ENCODE data around the gene MDN1. TPM values are rescaled to one million over a fixed set of nuclear protein-coding genes. Genes with fewer than 3 reads are reported as not detected.
"Not testable (repeated sequence)": the region's sequence is repeated elsewhere in the genome, so short reads cannot be mapped to it uniquely, and the experiment has no call there.

The MDN1 gene
- total RNA-seq, 1 donor = 21.4 TPM

DNA sequence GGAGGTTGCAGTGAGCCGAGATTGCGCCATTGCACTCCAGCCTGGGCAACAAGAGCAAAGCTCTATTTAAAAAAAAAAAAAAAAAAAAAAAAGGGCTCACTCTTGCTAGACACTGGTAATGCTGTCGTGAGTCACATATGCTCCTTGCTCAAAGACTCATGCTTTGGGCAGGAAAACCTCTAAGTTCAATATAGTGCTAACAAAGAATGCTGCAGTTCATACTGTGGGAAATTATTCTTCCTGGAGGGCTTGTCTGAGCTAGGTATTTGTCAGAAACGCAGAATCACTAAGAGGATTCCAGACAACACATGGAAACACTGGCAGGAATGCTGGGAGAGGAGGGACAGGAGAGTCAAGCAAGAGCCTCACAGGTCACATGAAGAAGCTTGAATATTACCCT is 178.8 kb downstream of the MDN1 start:
- TF ChIP-seq, protein P1, sequence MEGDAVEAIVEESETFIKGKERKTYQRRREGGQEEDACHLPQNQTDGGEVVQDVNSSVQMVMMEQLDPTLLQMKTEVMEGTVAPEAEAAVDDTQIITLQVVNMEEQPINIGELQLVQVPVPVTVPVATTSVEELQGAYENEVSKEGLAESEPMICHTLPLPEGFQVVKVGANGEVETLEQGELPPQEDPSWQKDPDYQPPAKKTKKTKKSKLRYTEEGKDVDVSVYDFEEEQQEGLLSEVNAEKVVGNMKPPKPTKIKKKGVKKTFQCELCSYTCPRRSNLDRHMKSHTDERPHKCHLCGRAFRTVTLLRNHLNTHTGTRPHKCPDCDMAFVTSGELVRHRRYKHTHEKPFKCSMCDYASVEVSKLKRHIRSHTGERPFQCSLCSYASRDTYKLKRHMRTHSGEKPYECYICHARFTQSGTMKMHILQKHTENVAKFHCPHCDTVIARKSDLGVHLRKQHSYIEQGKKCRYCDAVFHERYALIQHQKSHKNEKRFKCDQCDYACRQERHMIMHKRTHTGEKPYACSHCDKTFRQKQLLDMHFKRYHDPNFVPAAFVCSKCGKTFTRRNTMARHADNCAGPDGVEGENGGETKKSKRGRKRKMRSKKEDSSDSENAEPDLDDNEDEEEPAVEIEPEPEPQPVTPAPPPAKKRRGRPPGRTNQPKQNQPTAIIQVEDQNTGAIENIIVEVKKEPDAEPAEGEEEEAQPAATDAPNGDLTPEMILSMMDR (IDR thresholded peaks at IDR 0.05; ENCODE audit: extremely low read depth, low read depth, low read length) = no peak
- H3K27ac ChIP-seq (ENCODE audit: low read depth, low read length) = no peak overlapping the region
- H3K79me2 ChIP-seq (ENCODE audit: insufficient read depth, low read length) = peaks cover 16% of the 10 kb centered on the region
- no peak overlapping the region for H2AFZ ChIP-seq (ENCODE audit: low read length)
- no peak overlapping the region for H3K4me2 ChIP-seq (ENCODE audit: insufficient read depth, low read length)
- H3K4me1 ChIP-seq (ENCODE audit: insufficient read depth, low read length) = peaks cover 16% of the 10 kb centered on the region
- H3K36me3 ChIP-seq (ENCODE audit: insufficient read depth, low read length) = peaks cover 32% of the 10 kb centered on the region
- H3K4me3 ChIP-seq (ENCODE audit: insufficient read depth, low read length) = no peak overlapping the region
- H4K20me1 ChIP-seq (ENCODE audit: insufficient read depth, low read length) = no peaks in the 10 kb centered on the region
- no peaks in the 10 kb centered on the region for H3K9me3 ChIP-seq (ENCODE audit: low read depth, low read length)
- H3K27me3 ChIP-seq (ENCODE audit: insufficient read depth, low read length) = no peaks in the 10 kb centered on the region
- peak; percentile 76 for DNase-seq (ENCODE audit: insufficient read length, low spot score, missing footprints)

DNA sequence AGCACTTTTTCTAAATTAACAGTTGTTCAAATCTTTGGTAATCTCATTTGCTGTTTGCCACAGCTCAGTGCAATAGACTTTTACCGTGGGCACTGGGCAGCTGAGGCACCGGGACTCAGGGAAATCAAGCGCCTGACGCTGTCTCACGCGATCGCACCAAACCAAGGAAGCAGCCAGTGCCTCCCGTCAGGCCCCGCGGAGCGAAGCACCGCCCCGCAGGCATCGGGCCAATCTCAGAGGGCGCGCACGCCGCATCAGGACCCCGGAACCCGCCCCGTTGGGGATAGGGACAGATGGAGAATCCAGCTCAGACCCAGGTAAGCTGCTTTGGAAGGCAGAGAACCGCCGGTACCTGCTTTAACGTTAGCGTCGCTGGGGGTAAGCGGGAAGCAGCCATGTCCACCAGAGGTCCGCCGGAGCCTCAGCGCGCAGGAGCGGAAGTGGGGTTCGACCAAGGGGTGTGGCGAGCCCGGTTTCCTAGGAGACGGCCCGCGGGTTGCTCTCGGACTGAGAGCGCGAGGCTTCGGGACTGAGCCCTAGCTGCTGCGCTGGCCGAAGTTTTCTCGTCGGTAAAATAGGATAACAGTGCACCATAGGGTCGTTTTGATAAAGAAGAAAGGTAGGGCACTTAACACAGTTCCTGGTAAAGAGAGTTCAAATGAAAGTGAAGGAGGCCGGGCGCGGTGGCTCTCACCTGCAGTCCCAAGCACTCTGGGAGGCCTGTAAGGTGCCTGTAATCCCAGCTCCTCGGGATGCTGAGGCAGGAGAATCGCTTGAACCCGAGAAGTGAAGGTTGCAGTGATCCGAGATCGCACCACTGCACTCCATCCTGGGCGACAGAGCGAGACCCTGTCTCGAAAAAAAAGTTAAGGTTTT is 181.0 kb downstream of the MDN1 start, which contains the start of gene LYRM2:
Gene LYRM2 (minus strand): TSS at position 428 of the 876 bp plus-strand sequence. CDS start 31 bp downstream, at position 397.
- Histone ChIP-seq H2AFZ (ENCODE audit: low read length) (peak within 1 kb of the TSS; percentile 95), H3K36me3 (ENCODE audit: insufficient read depth, low read length) (peaks cover 19% of the 10 kb centered on the region), H3K4me1 (ENCODE audit: insufficient read depth, low read length) (peaks cover 16% of the 10 kb centered on the region), H4K20me1 (ENCODE audit: insufficient read depth, low read length) (no peaks in the 10 kb centered on the region), H3K27me3 (ENCODE audit: insufficient read depth, low read length) (no peaks in the 10 kb centered on the region), H3K27ac (ENCODE audit: low read depth, low read length) (peak within 1 kb of the TSS; percentile 86), H3K9me3 (ENCODE audit: low read depth, low read length) (no peaks in the 10 kb centered on the region), H3K79me2 (ENCODE audit: insufficient read depth, low read length) (peaks cover 16% of the 10 kb centered on the region), H3K4me2 (ENCODE audit: insufficient read depth, low read length) (peak within 1 kb of the TSS; percentile 92), H3K4me3 (ENCODE audit: insufficient read depth, low read length) (peak within 1 kb of the TSS; percentile 93)
- TF ChIP-seq, protein P1 (IDR thresholded peaks at IDR 0.05; ENCODE audit: extremely low read depth, low read depth, low read length) = no peak
- peak; percentile 96 for DNase-seq (ENCODE audit: insufficient read length, low spot score, missing footprints)

DNA sequence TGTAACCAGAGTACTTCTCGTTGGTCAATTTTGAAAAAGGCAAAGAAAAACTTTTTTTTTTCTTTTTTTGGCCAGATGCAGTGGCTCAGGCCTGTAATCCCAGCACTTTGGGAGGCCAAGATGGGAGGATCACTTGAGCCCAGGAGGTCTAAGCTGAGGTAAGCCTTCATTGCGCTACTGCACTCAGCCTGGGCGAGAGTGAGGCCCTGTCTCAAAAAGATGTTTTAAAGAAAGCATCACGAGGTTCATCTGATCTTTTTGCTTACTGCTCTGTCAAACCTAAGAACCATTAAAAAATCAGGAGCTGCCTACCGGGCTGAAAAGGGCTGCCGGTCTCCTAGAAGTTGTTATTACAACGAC is 181.7 kb downstream of the MDN1 start:
- Histone ChIP-seq H3K4me2 (ENCODE audit: insufficient read depth, low read length) (peak overlapping the region; percentile 92), H2AFZ (ENCODE audit: low read length) (peak overlapping the region; percentile 95), H3K27ac (ENCODE audit: low read depth, low read length) (peak overlapping the region; percentile 86), H3K4me3 (ENCODE audit: insufficient read depth, low read length) (peak overlapping the region; percentile 93), H3K27me3 (ENCODE audit: insufficient read depth, low read length) (no peaks in the 10 kb centered on the region), H4K20me1 (ENCODE audit: insufficient read depth, low read length) (no peaks in the 10 kb centered on the region), H3K36me3 (ENCODE audit: insufficient read depth, low read length) (peaks cover 15% of the 10 kb centered on the region), H3K79me2 (ENCODE audit: insufficient read depth, low read length) (peaks cover 16% of the 10 kb centered on the region), H3K4me1 (ENCODE audit: insufficient read depth, low read length) (peaks cover 16% of the 10 kb centered on the region), H3K9me3 (ENCODE audit: low read depth, low read length) (no peaks in the 10 kb centered on the region)
- DNase-seq (ENCODE audit: insufficient read length, low spot score, missing footprints) = no peak
- TF ChIP-seq, protein P1 (IDR thresholded peaks at IDR 0.05; ENCODE audit: extremely low read depth, low read depth, low read length) = no peak

DNA sequence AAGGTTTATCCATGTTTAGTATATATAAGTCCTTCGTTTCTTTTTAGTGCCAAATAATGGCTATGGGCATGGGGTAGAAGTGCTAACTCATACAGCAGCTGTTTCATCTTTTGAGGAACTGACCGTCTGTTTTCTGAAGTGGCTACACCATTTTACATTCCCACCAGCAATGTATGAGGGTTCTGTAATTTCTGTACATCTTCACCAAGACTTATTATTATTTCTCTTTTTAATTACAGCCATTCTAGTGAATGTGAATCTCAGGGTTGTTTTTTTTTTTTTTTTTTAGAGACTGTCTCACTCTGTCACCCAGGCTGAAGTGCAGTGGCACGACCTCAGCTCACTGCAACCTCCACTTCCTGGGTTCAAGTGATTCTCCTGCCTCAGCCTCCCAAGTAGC is 183.2 kb downstream of the MDN1 start:
- H3K27me3 ChIP-seq (ENCODE audit: insufficient read depth, low read length); H3K27ac ChIP-seq (ENCODE audit: low read depth, low read length); H3K4me2 ChIP-seq (ENCODE audit: insufficient read depth, low read length); H4K20me1 ChIP-seq (ENCODE audit: insufficient read depth, low read length); H3K4me3 ChIP-seq (ENCODE audit: insufficient read depth, low read length); DNase-seq (ENCODE audit: insufficient read length, low spot score, missing footprints); H3K9me3 ChIP-seq (ENCODE audit: low read depth, low read length); H2AFZ ChIP-seq (ENCODE audit: low read length): not testable (repeated sequence)
- Histone ChIP-seq H3K79me2 (ENCODE audit: insufficient read depth, low read length) (peaks cover 15% of the 10 kb centered on the region), H3K4me1 (ENCODE audit: insufficient read depth, low read length) (peaks cover 16% of the 10 kb centered on the region), H3K36me3 (ENCODE audit: insufficient read depth, low read length) (peaks cover 14% of the 10 kb centered on the region)

All from osteoblast (primary cell).